Astrocyte of the spinal cord (primary cell): ENCODE results near the gene GRB10.

Experiments used
- DNase-seq: peaks from one replicate; pipeline ENCODE4 v3.0.0; 2011; ENCODE audit warnings: low read depth, low spot score
- H3K4me3 ChIP-seq: 2 replicates; pipeline ENCODE4 v1.5.1; 2011; ENCODE audit warnings: low read depth, mild to moderate bottlenecking, low read length, moderate library complexity
- CTCF ChIP-seq: IDR thresholded peaks from 2 replicates; pipeline ENCODE4 v1.5.1; 2012; ENCODE audit warnings: low read depth, mild to moderate bottlenecking, low read length, inconsistent platforms
- in situ Hi-C: cut with HindIII; loops from 2 replicates; pipeline ENCODE4 v1.10.0; 2017; ENCODE audit warnings: low sequenced_read_pairs

Gene GRB10

DNA sequence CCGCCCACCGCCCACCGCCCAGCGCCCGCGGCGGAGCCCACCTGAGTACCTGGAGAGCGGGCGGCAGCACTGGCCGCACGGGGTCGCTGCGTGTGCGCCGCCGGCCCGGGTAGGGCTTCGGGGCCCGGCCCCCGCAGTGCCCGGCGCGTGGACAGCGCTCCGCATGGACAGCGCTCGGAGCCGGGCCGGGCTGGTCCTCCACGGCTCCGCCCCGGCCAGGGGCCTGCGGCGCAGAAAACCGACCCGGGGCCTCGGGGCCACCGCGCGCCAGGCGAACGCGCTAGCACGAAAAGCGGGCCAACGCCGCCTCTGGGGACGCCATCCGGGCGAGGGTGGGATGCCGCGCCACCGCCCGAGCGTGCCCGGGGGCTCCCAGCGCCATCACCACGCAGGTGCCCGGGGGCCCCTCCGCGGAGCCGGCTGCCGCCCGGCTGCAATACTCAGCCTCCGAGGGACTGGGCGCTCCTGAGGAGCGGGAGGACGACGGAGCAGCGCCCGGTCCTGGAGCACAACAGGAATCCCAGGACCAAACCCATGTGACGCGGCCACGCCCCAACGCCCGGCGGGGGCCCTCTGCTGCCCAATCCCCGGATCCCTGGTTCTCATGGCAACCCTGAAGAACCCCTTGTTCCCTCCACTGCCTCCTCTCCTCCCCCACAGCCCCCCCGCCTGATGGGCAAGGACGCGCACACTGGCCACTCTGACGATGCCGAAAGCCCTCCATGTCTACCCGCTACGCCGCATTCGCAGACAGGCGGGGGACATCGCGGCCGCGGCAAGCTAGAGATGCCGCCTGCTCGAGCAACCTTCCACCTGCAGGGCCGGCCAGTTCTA, at the start of gene GRB10:
Gene GRB10 (minus strand): TSS at position 522 of the 834 bp plus-strand sequence. CDS start 50,574 bp downstream, outside the sequence.
- in situ Hi-C loops: no loop called here
- peak; percentile 33 for DNase-seq
- TF ChIP-seq CTCF: peak; percentile 6
- peak within 1 kb of the TSS; percentile 36 for H3K4me3 ChIP-seq

DNA sequence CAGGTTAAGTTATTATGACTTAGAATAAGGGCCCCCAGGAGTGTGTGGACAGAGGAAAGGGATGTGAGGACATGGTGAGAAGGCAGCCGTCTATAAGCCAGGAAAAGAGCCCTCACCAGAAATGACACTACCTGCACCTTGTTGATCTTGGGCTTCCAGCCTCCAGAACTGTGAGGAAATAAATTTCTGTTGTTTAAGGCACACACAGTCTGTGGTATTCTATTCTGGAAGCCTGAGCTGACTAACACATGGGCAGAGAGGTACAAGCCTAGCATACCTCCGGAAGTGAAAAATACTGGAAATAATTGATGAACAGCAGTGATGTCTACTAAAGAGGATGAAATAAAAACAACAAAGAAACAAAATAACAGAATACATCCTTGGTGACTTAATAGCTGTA, 46.1 kb upstream of the GRB10 start:
- in situ Hi-C loops: no loop called here
- TF ChIP-seq CTCF: no peak
- DNase-seq: no peak
- no peak overlapping the region for H3K4me3 ChIP-seq

- in situ Hi-C loops: no loop called here
- DNase-seq: no peak
- no peak overlapping the region for H3K4me3 ChIP-seq
- no peak for TF ChIP-seq CTCF
These were observed 45.4 kb upstream of the GRB10 start for GRCh38 chr7:50828116-50828515.

GRCh38 chr7:50827281-50827680, 44.6 kb upstream of the GRB10 start:
- in situ Hi-C loops: no loop called here
- no peak for TF ChIP-seq CTCF
- H3K4me3 ChIP-seq: no peak overlapping the region
- DNase-seq: no peak

- H3K4me3 ChIP-seq: no peak overlapping the region
- peak; percentile 90 for DNase-seq
- peak; percentile 22 for TF ChIP-seq CTCF
- in situ Hi-C loops: no loop called here
These were observed 43.9 kb upstream of the GRB10 start for GRCh38 chr7:50826371-50827172.

- in situ Hi-C loops: no loop called here
- H3K4me3 ChIP-seq: no peak overlapping the region
- TF ChIP-seq CTCF: no peak
- no peak for DNase-seq
These were observed 42.8 kb upstream of the GRB10 start for GRCh38 chr7:50825465-50825864.
